Activated CD8-positive, alpha-beta T cell treated with anti-CD3 and anti-CD28 coated beads for 36 hours (primary cell): ENCODE data around the gene PRTN3. TPM values are rescaled to one million over a fixed set of nuclear protein-coding genes. Genes with fewer than 3 reads are reported as not detected.
"Not testable (repeated sequence)": the region's sequence is repeated elsewhere in the genome, so short reads cannot be mapped to it uniquely, and the experiment has no call there.

Experiments
- ATAC-seq: fragments of 200-7000 bp; cut with Tn5 transposase; one replicate; pipeline ENCODE4 v1.10.0; 2021; ENCODE audit warnings: mild to moderate bottlenecking, moderate library complexity
- CTCF ChIA-PET: fragments of 350-600 bp; sonication (Branson Sonifier 250); formaldehyde crosslinking; loops from one replicate; lab custom pipeline; 2021; ENCODE audit warnings: antibody characterized with exemption; lab: Charles Lee
- POLR2A ChIA-PET: fragments of 350-600 bp; sonication (Branson Sonifier 250); formaldehyde crosslinking; loops from one replicate; lab custom pipeline; 2021; ENCODE audit warnings: antibody characterized with exemption; lab: Charles Lee
- DNase-seq: peaks from one replicate; pipeline ENCODE4 v3.0.0-alpha.2; 2020
- H3K27ac Mint-ChIP-seq: one replicate; pipeline ENCODE4 v1.8.0; 2021; ENCODE audit warnings: mild to moderate bottlenecking, mixed read lengths
- H3K27me3 Mint-ChIP-seq: one replicate; pipeline ENCODE4 v1.8.0; 2021; ENCODE audit warnings: mixed read lengths
- H3K36me3 Mint-ChIP-seq: one replicate; pipeline ENCODE4 v1.8.0; 2021; ENCODE audit warnings: low read depth, mixed read lengths
- H3K4me1 Mint-ChIP-seq: one replicate; pipeline ENCODE4 v1.8.0; 2021; ENCODE audit warnings: low read depth, mixed read lengths
- H3K4me3 Mint-ChIP-seq: one replicate; pipeline ENCODE4 v1.8.0; 2021; ENCODE audit warnings: mild to moderate bottlenecking, moderate library complexity, mixed read lengths
- H3K9me3 Mint-ChIP-seq: one replicate; pipeline ENCODE4 v1.8.0; 2021; ENCODE audit warnings: mixed read lengths
- CTCF ChIP-seq: fragments of 200-600 bp; IDR thresholded peaks from one replicate; pipeline ENCODE4 v1.8.0; 2022; ENCODE audit warnings: antibody characterized with exemption, mild to moderate bottlenecking
- intact Hi-C: fragments of 100-400 bp; cut with micrococcal nuclease; formaldehyde crosslinking; loops from one replicate; pipeline ENCODE4 v1.10.0; 2022
- total RNA-seq, 2 experiments: library from RNA; stranded (reverse); gene quantifications; one replicate each; pipeline ENCODE4 v1.2.3, GENCODE V29; 2021

Gene PRTN3
- total RNA-seq, 2 experiments from 2014 or later: not detected

- Mint-ChIP-seq H3K27ac (peak overlapping the region; percentile 63), H3K36me3 (no peaks in the 10 kb centered on the region), H3K4me3 (peak overlapping the region; percentile 10), H3K4me1 (peaks cover 13% of the 10 kb centered on the region), H3K9me3 (no peaks in the 10 kb centered on the region), H3K27me3 (no peaks in the 10 kb centered on the region)
- ChIA-PET CTCF (no interaction called here), POLR2A (no interaction called here)
- ATAC-seq: peak; percentile 14
- intact Hi-C loops: no loop called here
- peak; percentile 62 for DNase-seq
- TF ChIP-seq CTCF: no peak
Observed at GRCh38 chr19:888581-889385, 48.0 kb downstream of the PRTN3 start.

- H3K36me3 Mint-ChIP-seq: no peaks in the 10 kb centered on the region
- H3K4me3 Mint-ChIP-seq: no peak overlapping the region
- TF ChIP-seq CTCF: no peak
- intact Hi-C loops: no loop called here
- POLR2A ChIA-PET: no interaction called here
- H3K27me3 Mint-ChIP-seq: no peaks in the 10 kb centered on the region
- peaks cover 13% of the 10 kb centered on the region for H3K4me1 Mint-ChIP-seq
- no peak overlapping the region for H3K27ac Mint-ChIP-seq
- no peak for DNase-seq
- ATAC-seq: no peak
- CTCF ChIA-PET: no interaction called here
- H3K9me3 Mint-ChIP-seq: no peaks in the 10 kb centered on the region
Observed at GRCh38 chr19:889662-890295, 49.0 kb downstream of the PRTN3 start.

GRCh38 chr19:890831-891230 is 50.0 kb downstream of the PRTN3 start:
- DNase-seq (no peak), ATAC-seq (no peak)
- POLR2A ChIA-PET: interaction anchor here (0.6 kb wide), 1 partner anchor 369 kb away, joined by 4 read pairs; no protein-coding TSS in a partner anchor
- Mint-ChIP-seq H3K36me3 (no peaks in the 10 kb centered on the region), H3K27ac (no peak overlapping the region), H3K4me3 (peak overlapping the region; percentile 59), H3K27me3 (no peaks in the 10 kb centered on the region), H3K9me3 (no peaks in the 10 kb centered on the region), H3K4me1 (peaks cover 13% of the 10 kb centered on the region)
- intact Hi-C loops: no loop called here
- CTCF ChIA-PET: no interaction called here
- no peak for TF ChIP-seq CTCF

GRCh38 chr19:891421-892200 is 50.8 kb downstream of the PRTN3 start:
- H3K4me1 Mint-ChIP-seq: peaks cover 15% of the 10 kb centered on the region

GRCh38 chr19:892243-892893 is 51.6 kb downstream of the PRTN3 start:
- ATAC-seq (peak; percentile 35), DNase-seq (peak; percentile 53)
- intact Hi-C loops: no loop called here
- Mint-ChIP-seq H3K4me1 (peaks cover 13% of the 10 kb centered on the region), H3K9me3 (no peaks in the 10 kb centered on the region), H3K36me3 (peaks cover 4% of the 10 kb centered on the region), H3K4me3 (peak overlapping the region; percentile 76), H3K27me3 (no peaks in the 10 kb centered on the region), H3K27ac (peak overlapping the region; percentile 80)
- no peak for TF ChIP-seq CTCF
- ChIA-PET POLR2A (interaction anchor here (0.6 to 1.9 kb wide), 6 partner anchors 10 to 133 kb away, joined by 3 to 15 read pairs (median 3); no protein-coding TSS in a partner anchor), CTCF (interaction anchor here (1.2 to 1.5 kb wide), 4 partner anchors 18 to 122 kb away, joined by 3 to 6 read pairs (median 6); partner anchors contain the start of genes KISS1R and WDR18)

More at GRCh38 chr19:891421-892200, 50.8 kb downstream of the PRTN3 start:
- H3K27me3 Mint-ChIP-seq, ATAC-seq, intact Hi-C loops, DNase-seq, H3K36me3 Mint-ChIP-seq, H3K9me3 Mint-ChIP-seq, CTCF ChIA-PET: not testable (repeated sequence)
- POLR2A ChIA-PET: interaction anchor here (0.6 kb wide), 1 partner anchor 370 kb away, joined by 4 read pairs; no protein-coding TSS in a partner anchor
- Mint-ChIP-seq H3K4me3 (peak overlapping the region; percentile 76), H3K27ac (peak overlapping the region; percentile 30)
